NCI-H2107 treated with DMSO at 0.1 percent for 48 hours (cell line): Measurements from ENCODE around the gene ATXN7L1.
"Not testable (repeated sequence)": the region's sequence is repeated elsewhere in the genome, so short reads cannot be mapped to it uniquely, and the experiment has no call there.

ENCODE experiments used
- DNase-seq: peaks from one replicate; lab custom pipeline; 2025; ENCODE audit not compliant: unreplicated experiment; lab: John Stamatoyannopoulos, UW

Gene ATXN7L1

DNA sequence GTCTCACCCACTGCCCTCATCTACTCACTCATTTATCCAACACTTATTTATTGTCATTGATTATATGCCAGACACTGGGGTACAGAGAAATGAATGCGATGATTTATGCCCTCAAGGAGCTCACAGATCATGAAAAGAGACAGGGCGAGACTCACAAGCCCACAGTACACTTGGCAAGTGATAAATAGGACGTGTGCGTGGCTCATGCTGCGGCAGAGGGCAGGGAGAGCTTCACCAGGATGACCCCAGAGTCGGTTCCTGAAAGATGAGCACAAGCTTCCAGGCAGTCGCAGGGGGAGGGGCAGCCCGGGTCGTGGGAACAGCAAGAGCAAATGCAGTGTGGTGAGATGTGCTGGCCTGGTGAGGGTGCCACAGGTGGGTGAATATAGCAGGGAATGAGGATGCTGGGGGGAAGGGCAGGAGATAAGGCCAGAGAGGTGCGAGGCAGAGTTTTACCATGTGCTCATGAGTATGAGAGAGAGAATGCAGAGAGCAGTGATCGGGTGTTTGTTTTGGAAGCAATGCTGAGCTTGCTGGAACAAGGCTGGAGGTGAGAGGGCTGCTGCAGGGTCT is 70.9 kb downstream of the ATXN7L1 start:
- no peak for DNase-seq

DNA sequence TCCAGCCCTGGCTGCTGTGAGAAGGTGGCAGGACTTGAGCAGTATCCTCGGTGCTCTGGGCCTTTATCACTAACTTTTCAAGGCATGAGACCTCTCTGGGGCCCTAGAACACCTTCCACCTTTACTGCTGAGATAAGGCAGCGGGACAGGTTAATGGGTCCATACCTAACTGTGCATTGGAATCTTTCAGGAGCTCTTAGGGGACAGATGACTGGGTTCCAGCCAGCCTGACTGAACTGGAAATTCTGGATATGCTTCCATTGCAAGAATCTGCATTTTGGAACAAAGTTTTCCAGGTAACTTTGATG is 73.0 kb downstream of the ATXN7L1 start:
- no peak for DNase-seq

DNA sequence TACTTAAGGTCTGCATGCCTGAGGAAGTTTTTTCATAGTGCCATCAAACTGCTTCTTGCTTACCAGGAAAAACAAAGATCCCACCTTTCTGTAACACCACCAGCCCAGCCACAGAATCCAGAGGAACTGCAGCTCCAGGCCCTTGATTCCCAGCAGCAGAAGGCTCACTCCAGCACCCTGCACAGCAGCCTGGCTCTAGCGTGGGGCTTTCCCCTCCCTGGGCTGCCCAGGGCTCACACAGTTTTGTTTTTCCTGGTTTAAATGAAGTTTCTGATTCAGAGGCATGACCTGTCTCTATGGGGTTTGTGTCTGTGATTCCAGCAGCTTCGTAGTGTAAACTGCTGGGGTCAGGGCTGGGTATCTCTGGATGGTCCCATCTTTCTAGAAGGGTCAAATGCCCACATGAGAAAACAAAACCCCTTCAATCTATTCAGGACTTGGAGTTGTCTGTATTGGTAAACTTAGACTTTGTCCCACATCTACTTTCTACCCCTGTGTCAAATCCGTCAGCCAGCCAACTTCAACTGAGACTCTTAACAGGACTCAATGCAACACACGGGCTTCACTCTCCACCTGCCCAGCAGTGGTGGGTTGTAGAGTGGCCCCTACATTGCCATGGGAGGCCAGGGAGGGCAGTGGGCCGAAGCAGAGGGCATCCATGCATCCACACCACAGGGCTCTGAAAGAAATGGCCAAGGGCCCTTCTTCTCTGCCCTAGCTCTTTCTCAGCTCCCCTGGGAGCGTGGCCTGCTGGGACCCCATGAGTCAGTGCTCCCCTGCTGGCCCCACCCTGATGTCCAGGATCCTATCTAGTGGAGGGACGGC is 73.6 kb downstream of the ATXN7L1 start:
- no peak for DNase-seq

DNA sequence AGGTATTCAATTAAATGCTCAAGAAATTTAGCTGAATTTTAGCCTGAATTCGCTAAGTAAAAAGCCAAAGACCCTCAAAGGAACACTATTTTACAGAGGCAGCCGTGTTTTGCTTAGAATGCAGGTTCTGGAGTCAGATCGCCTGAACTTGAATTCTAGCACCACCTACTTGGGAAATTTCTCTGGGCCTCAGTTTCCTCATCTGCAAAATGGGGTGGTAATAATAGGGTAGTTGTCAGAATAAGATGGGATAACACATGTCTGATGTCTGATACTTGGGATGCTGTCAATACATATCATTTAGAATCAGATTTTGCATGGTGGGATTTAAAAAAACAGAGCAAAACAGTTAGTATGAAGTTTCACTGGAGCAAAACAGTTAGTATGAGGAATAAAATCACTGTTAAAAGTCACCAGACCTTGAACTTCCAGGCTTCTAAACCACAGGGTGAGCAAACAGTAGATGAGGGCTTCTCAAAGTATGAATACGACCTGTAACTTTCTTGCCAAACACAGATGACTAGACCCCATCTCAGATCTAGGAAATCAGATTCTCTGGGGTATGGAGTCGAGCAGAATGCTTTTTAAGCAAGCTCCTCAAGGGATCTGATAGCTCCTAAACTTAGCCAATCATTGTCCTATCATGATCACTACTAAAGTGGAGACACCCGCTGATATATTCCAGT is 75.4 kb downstream of the ATXN7L1 start:
- DNase-seq = no peak

DNA sequence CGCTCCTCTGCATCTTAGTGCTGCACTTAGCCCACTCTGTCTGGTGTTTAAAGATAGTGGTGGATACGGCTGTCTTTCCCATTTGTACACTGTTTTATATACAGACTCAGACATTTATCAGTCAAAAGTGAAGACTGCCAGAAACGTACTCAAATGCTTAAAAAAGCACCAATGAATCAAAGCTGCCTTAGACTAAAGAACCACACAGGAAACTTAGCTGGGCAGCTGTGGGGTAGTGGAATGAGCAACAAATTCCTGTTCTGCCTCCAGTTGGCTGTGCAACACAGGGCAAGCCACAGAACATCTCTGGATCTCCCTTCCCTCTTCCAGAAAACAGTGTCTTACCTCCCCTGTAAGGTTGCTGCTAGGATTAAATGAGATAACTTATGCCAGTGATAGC is 76.0 kb downstream of the ATXN7L1 start:
- DNase-seq = no peak

DNA sequence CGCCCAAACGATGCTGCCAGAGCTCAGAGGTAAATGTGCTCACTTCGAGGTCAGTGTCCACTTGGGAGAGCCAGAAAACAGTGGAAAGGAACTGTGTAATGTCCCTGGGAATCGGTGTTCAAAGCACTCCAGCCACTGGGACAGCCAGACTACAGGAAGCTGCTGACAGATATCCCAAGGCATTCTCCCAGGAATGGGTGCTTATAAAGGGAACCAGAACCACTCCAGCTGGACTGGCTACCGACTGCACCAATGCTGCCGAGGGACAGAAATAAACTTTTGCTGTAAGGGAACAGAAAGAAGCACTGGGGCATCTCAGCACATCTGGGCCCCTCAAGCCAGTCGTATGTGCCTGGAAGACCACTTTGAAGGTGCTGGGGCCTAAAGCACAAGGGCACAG is 76.7 kb downstream of the ATXN7L1 start:
- DNase-seq = no peak

DNA sequence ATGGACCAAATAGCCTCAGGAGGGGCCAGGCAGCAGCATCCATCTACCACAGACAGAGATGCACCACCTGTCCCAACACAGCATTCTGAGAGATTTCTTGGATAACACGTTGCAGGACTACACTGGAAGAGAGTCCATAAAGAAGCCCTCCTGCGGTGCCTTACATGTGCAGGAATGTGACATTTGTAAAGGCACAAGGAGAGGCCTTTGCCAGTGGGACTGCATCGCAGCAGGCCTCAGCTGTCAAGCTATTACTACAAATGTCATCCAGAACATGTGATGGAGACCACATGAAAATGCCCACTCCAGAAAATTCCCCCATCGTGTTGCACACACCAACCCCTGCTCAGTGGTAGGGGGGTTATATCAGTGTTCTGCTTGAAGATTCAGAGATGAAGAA is 77.4 kb downstream of the ATXN7L1 start:
- DNase-seq = no peak

DNA sequence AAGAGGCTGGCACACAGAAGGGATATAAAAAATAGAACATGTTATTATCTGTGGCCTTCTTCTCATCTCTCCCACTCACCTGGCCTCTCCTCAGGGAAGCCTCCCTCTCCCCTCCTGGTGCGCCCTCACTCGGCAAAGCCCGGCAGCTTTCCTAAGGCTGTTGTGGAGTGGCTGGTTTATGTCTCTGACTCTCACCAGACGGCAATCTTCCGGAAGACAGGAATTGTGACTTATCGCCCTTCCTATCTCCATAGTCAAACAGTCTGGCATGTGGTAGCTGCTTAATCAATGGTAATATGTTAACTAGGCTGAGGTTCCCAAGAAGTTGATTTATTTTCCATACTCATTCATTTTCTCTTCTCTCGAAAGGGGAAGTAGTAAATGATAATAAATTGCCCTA is 78.7 kb downstream of the ATXN7L1 start:
- DNase-seq = no peak

DNA sequence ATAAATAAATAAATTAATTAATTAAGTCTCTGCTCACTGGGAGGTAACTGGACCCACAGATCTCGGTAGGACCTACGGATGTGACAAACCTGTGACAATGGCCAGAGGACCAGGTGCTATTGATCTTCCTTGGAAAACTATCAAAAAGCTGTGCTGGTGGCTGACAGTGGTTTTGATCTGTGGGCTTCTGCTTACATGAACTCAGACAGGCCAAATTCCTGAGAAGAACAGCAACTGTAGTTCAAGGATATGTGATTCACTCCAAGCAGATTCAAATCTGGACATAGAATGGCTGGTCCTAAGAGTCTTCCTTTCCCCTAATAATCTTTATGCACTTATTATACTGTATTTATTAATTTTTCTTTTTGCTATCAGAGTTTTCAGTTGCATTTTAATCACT is 80.0 kb downstream of the ATXN7L1 start:
- no peak for DNase-seq

DNA sequence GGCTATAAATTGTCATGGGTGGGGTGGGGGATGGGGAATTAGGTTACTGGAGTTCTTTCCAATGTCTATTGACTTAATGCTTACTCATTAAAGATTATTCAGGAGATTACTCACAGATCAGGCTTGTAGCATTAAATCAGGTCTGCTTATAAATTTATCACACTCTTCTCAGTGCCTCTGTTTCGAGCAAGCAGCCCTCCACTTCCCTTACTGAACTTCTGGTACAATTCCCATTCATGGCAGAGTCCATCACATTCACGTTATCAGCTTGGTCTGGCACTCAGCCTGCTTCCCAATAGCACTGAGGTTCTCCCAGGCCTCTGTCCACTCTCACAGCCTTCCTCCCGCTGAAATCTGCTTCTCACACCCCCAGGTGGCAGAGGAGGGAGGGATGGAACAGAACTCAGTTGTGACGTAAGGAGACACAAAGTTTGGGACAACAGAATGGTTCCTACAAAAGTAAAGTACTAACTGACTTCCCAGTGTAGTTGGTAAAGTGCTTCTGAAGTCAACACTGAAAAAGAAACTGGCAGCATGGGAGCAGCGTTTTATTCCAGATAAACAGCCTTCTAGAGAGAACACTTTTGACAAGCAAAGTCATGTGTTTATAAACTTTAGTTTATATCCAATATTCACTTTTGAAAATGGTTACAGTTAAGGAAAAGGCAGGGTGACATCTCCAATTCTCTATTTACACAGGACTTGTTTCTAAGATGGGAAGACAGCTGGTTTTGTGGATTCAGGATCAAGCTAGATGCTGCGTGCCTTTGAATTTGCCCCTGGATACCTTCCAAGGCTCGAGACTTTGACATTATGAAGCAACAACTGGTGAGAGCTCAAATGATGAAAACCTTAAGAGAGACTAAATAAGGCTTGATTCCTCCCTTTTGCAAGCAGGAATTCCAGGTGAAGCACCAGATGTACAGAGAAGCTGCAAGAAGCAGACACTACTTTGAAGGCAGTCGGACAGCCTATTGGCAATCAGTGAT is 81.4 kb downstream of the ATXN7L1 start:
- DNase-seq = no peak

DNA sequence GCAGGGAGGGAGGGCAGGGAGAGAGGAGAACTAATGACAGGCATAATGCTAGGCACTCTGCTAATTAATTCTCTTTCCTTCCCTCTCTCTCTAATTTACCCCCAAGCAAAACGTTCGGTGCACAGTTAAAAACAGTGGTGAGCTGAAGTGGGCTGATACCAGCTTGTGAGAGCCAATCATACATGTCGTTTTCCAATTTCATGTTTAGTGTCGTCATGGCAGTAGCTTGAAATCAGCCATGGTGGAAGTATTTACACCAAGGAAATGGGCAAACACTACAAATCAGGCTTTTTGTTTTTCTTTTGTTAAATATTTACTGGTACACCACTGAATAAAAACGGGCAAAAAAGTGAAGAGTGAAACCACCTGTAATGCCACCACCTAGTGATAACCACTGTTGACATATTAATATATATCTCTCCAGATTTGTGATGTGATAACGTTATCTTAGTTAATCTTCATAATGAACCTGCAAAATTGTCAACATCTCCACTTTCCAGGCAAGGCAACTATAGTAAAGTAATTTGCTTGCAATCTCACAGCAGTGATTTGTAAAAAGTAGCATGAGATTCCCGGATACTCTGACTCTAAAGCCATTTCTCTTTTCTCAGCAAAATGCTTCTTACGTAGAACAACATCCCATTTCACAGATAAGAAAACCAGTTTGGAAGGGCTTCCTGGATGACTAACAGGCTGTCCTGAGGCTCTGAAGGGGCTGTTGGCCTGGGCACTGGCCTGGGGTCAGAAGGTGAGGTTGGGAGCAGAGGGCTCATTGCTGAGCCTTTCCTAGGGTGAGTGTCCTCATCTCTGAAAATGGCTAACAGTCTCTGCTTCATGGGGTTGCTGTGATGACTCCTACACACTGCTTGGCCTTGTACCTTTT is 83.7 kb downstream of the ATXN7L1 start:
- no peak for DNase-seq

DNA sequence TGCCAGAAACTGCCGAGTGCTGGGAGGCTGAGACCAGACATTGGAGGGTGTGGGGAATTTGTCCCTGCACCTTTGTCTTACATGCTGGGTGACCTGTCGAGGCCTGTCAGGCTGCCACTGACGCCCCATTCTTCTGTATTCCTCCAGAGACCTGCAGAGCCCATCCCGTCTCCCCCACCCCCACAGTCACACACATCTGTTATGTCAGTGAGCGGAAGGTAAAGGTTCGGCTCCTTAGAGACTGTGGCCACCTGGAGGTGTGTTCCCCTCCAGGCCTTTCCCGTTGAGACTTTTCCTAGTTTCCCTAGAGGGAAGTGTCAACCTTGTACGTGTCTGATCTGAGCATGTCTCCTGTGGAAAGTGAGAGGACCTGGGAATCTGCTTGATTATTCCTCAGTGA is 84.5 kb downstream of the ATXN7L1 start:
- no peak for DNase-seq

DNA sequence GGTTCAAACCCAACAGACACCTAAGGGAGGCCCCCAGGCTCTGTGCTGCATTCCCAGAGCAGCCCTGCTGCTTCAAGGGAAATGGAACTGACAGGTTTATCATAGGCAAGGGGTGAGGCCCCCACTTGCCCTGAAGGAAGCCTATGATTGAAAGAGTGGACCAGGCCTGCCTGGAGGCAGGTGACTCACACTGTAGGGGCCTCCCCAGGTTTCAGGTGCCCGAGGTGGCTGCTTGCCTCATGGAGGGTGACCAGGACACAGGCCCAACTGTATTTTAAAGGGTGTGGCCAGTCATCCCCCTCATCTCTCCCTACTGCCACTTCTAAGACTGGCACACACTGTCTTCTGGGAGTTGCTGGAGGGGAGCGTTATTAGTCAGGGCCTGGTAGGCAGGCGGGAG is 85.4 kb downstream of the ATXN7L1 start:
- DNase-seq = no peak

DNA sequence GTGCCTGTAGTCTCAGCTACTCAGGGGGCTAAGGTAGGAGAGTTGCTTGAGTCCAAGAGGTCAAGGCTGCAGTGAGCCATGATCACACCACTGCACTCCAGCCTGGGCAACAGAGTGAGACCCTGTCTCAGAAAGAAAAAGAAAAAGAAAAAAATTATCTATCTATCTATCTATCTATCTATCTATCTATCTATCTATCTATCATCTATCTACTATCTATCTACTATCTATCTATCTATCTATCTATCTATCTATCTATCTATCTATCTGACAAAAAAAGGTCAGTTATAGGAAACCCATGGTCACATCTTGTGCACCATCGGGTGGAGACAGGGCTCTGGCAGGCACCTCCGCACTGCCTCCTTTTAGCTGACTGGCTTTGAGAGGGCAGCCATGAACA is 85.9 kb downstream of the ATXN7L1 start:
- not testable (repeated sequence) for DNase-seq

DNA sequence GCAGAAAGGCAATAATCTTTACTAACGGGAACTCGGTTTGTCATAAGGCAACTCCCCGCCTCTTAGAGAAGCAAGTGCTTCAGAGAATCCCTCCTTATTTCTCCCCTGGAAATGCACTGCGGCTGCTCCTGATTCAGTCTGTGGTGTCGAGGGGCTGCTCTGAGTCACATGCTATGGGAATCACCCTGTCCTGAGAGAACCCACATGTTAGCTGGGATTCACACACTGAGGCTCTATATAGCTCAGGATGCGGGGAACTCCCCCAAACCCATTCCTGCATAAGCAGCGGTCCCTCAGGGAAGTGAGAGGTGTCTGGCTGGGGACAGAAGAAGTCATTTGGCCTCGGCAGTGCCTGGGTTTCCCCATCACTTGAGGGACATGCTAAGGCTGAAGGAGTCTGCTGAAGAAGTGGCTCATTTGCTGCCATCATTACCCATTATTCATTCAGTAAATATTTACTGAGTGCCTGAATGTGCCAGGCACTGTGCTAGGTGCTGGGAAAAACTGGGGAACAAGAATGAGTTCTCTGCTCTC is 87.5 kb downstream of the ATXN7L1 start:
- DNase-seq = no peak

DNA sequence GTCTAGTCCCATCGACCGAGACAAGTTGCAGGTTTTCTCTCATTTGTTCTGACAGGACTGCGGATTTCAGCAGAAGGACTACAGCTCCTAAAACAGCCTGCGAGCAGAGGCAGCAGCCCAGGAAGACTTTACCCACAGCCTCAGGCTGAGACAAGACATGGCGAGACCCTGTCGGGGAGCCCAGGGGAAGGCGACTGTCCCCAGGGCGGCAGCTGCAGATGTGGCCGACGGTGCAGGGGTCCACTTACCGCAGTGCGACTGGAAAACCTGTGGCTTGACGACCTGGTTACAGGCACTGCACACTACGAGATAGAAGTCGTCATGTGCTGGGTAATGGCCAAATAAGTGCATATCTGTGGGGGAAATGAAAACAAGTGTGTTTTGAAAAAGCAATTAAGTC is 88.0 kb downstream of the ATXN7L1 start:
- no peak for DNase-seq

DNA sequence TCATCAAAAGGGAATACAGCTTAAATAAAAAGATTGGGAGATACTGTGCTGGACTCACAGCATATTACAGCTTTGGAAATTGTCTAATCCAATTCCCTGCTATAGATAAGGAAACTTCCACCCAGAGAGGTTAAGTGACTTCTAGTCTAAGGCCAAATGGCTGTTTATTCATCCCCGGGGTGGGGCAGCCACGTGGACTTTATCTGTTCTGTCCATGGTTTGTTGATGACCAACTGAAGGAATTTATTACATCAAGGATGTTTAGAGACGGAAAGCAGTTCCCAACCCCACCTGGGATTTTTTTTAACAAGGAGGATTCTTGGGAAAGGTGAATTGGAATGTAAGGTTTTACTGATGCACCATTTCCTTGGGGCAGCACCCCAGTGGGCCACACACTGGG is 88.6 kb downstream of the ATXN7L1 start:
- no peak for DNase-seq

DNA sequence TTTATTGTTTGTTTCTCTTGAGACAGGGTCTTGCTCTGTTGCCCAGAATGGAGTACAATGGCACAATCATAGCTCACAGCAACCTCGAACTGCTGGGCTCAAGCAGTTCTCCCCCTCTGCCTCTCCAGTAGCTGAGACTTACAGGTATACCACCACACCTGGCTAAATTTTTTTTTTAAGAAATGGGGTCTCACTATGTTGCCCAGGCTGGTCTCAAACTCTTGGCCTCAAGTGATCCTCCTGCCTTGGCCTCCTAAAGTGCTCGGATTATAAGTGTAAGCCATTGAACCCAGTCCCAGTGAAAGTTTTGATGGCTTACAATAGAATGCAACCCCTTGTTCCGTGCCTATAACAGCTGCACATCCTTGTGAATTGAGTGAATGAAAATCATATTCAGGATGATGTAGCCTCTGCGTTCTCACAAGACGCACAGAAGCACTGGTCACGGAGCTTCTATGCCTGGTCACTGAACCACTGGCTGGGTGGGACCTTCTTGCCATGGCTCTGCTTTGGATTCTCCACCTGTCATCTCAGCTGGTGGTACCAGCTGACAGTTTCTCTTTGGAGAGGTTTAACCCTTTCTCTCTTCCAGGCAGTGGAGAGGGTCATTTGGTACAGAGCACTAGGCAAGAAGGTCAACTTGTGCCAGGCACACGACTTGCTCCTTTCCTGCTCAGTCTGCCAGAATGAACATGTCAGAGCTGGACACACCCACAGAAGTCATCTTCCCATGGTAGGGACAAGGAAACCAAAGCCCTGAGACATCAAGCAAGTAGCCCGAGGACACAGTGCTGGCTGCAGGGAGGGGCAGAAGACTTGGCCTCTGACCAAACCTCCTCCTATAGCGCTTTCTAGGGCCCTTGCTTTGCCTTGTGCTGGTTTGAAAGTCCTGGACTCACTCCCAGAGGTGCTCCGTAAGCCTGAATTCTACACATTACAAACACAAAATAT is 89.6 kb downstream of the ATXN7L1 start:
- DNase-seq = no peak
